IPS-18c (cell line): ENCODE measurements around the gene RAB12.
"Not testable (repeated sequence)": the region's sequence is repeated elsewhere in the genome, so short reads cannot be mapped to it uniquely, and the experiment has no call there.

Source experiments
- H3K4me3 ChIP-seq: 2 replicates; pipeline ENCODE4 v1.7.0; 2013; ENCODE audit warnings: low read depth, mild to moderate bottlenecking, low read length, moderate library complexity; ENCODE audit not compliant: insufficient read depth
- H3K9me3 ChIP-seq: one replicate; pipeline ENCODE4 v1.6.1; 2013; ENCODE audit warnings: mild to moderate bottlenecking, low read length, moderate library complexity; ENCODE audit not compliant: control insufficient read depth, insufficient read depth

The RAB12 gene

GRCh38 chr18:8627107-8627472, 17.9 kb downstream of the RAB12 start:
- no peaks in the 10 kb centered on the region for H3K9me3 ChIP-seq

GRCh38 chr18:8627540-8627939, 18.3 kb downstream of the RAB12 start:
- H3K4me3 ChIP-seq, result no peak overlapping the region
- H3K9me3 ChIP-seq, result no peaks in the 10 kb centered on the region

More at GRCh38 chr18:8627107-8627472, 17.9 kb downstream of the RAB12 start:
- H3K4me3 ChIP-seq, result no peak overlapping the region

GRCh38 chr18:8629602-8630001, 20.4 kb downstream of the RAB12 start:
- no peaks in the 10 kb centered on the region for H3K9me3 ChIP-seq
- no peak overlapping the region for H3K4me3 ChIP-seq

GRCh38 chr18:8630546-8630945, 21.3 kb downstream of the RAB12 start:
- H3K4me3 ChIP-seq, result no peak overlapping the region
- H3K9me3 ChIP-seq, result no peaks in the 10 kb centered on the region

GRCh38 chr18:8631265-8631664, 22.0 kb downstream of the RAB12 start:
- Histone ChIP-seq H3K9me3 (no peaks in the 10 kb centered on the region), H3K4me3 (no peak overlapping the region)

- H3K4me3 ChIP-seq, result no peak overlapping the region
- H3K9me3 ChIP-seq, result no peaks in the 10 kb centered on the region
Measured at GRCh38 chr18:8632386-8632785, 23.1 kb downstream of the RAB12 start.

GRCh38 chr18:8634508-8634907, 25.3 kb downstream of the RAB12 start:
- Histone ChIP-seq H3K9me3 (no peaks in the 10 kb centered on the region), H3K4me3 (no peak overlapping the region)

GRCh38 chr18:8635087-8635486, 25.9 kb downstream of the RAB12 start:
- no peaks in the 10 kb centered on the region for H3K9me3 ChIP-seq
- H3K4me3 ChIP-seq, result no peak overlapping the region

- Histone ChIP-seq H3K4me3 (no peak overlapping the region), H3K9me3 (no peaks in the 10 kb centered on the region)
Measured at GRCh38 chr18:8639762-8640161, 30.5 kb downstream of the RAB12 start.

- H3K9me3 ChIP-seq, result no peaks in the 10 kb centered on the region
- no peak overlapping the region for H3K4me3 ChIP-seq
Measured at GRCh38 chr18:8643326-8643878, 34.2 kb downstream of the RAB12 start.

- not testable (repeated sequence) for H3K9me3 ChIP-seq, H3K4me3 ChIP-seq
Measured at GRCh38 chr18:8647359-8647758, 38.1 kb downstream of the RAB12 start.

GRCh38 chr18:8651478-8652261, 42.4 kb downstream of the RAB12 start:
- H3K4me3 ChIP-seq, H3K9me3 ChIP-seq: not testable (repeated sequence)

GRCh38 chr18:8654503-8655451, 45.5 kb downstream of the RAB12 start:
- Histone ChIP-seq H3K4me3 (no peak overlapping the region), H3K9me3 (no peaks in the 10 kb centered on the region)

- no peaks in the 10 kb centered on the region for H3K9me3 ChIP-seq
- H3K4me3 ChIP-seq, result no peak overlapping the region
Measured at GRCh38 chr18:8656232-8656631, 47.0 kb downstream of the RAB12 start.

GRCh38 chr18:8657050-8657820, 48.0 kb downstream of the RAB12 start:
- Histone ChIP-seq H3K9me3 (no peaks in the 10 kb centered on the region), H3K4me3 (no peak overlapping the region)

GRCh38 chr18:8657873-8658470, 48.7 kb downstream of the RAB12 start:
- H3K9me3 ChIP-seq, result no peaks in the 10 kb centered on the region

More at GRCh38 chr18:8657873-8658470, 48.7 kb downstream of the RAB12 start:
- no peak overlapping the region for H3K4me3 ChIP-seq
